Measurements from ENCODE around the gene CRAMP1.

- no peak for TF ChIP-seq CTCF (conservative IDR thresholded peaks at IDR 0.05; ENCODE audit: low read depth, low read length)
- TF ChIP-seq EZH2 (IDR thresholded peaks at IDR 0.05; ENCODE audit: borderline replicate concordance, low read depth, low read length, poor library complexity, severe bottlenecking) = no peak
These were observed 31.4 kb downstream of the CRAMP1 start for GRCh38 chr16:1643521-1643920.

Data from A673 (cell line).